PC-3 (cell line): Measurements from ENCODE around the gene TMEM255B.

ENCODE experiments used
- CTCF ChIP-seq: fragments of 300-600 bp; sonication (generic); conservative IDR thresholded peaks from 2 replicates; pipeline ENCODE4 v1.5.1; 2017; ENCODE audit warnings: antibody characterized with exemption, low read depth, mild to moderate bottlenecking, low read length
- EZH2 ChIP-seq: fragments of 300-600 bp; sonication (generic); IDR thresholded peaks from one replicate; pipeline ENCODE4 v1.6.1; 2017; ENCODE audit warnings: antibody characterized with exemption, mild to moderate bottlenecking, low read length; ENCODE audit not compliant: unreplicated experiment
- EZH2phosphoT487 ChIP-seq: fragments of 300-600 bp; sonication (generic); IDR thresholded peaks from 2 replicates; pipeline ENCODE4 v1.6.1; 2018; ENCODE audit warnings: mild to moderate bottlenecking, antibody characterized with exemption, low read length, borderline replicate concordance

GRCh38 chr13:113794764-113795173, 35.7 kb downstream of the TMEM255B start:
- TF ChIP-seq EZH2 (no peak), CTCF (no peak), EZH2phosphoT487 (no peak)
